Measurements from ENCODE around the gene KCNT2.

The KCNT2 gene

GRCh38 chr1:196372896-196373536 lies 235.2 kb downstream of the KCNT2 start:
- Histone ChIP-seq H3K23ac (ENCODE audit: low read length) (no peak overlapping the region), H4K8ac (ENCODE audit: low read depth, low read length) (no peak overlapping the region), H3K4me1 (ENCODE audit: control insufficient read depth, low read depth, low read length) (no peaks in the 10 kb centered on the region), H3K18ac (ENCODE audit: low read length) (no peak overlapping the region), H3K56ac (ENCODE audit: low read length) (no peak overlapping the region), H3K27me3 (ENCODE audit: insufficient read depth, low read length, poor library complexity) (no peaks in the 10 kb centered on the region), H4K5ac (ENCODE audit: low read length) (no peak overlapping the region), H3K36me3 (ENCODE audit: control insufficient read depth, insufficient read depth, low read length) (no peaks in the 10 kb centered on the region), H2BK5ac (ENCODE audit: low read length) (no peak overlapping the region), H3K4me2 (ENCODE audit: low read length) (no peak overlapping the region), H3K4ac (ENCODE audit: low read depth, low read length) (no peak overlapping the region), H3K27ac (ENCODE audit: low read depth, low read length) (no peak overlapping the region), H3K79me1 (ENCODE audit: low read length) (no peaks in the 10 kb centered on the region), H2AK5ac (ENCODE audit: low read length) (no peak overlapping the region), H2BK15ac (replicated peaks; ENCODE audit: low read depth) (no peak overlapping the region), H3K79me2 (ENCODE audit: control insufficient read depth, insufficient read depth, low read length) (no peaks in the 10 kb centered on the region), H3K4me3 (ENCODE audit: low read length) (no peak overlapping the region), H3K9ac (ENCODE audit: low read length) (no peak overlapping the region), H2BK120ac (ENCODE audit: low read depth, low read length) (no peak overlapping the region)
- WGBS (ENCODE audit: extremely low coverage, insufficient coverage, low lambda C conversion rate) = no CpG with 5 or more reads among the region's 2 CpGs
- peak; percentile 44 for DNase-seq

GRCh38 chr1:196367838-196368237 lies 240.4 kb downstream of the KCNT2 start:
- no peaks in the 10 kb centered on the region for H3K36me3 ChIP-seq (ENCODE audit: control insufficient read depth, insufficient read depth, low read length)
- no peak for DNase-seq
- no peak overlapping the region for H3K56ac ChIP-seq (ENCODE audit: low read length)
- H3K27ac ChIP-seq (ENCODE audit: low read depth, low read length) = no peak overlapping the region
- H3K18ac ChIP-seq (ENCODE audit: low read length) = no peak overlapping the region
- no peak overlapping the region for H2BK5ac ChIP-seq (ENCODE audit: low read length)
- H3K4me2 ChIP-seq (ENCODE audit: low read length) = no peak overlapping the region
- no peak overlapping the region for H2AK5ac ChIP-seq (ENCODE audit: low read length)
- H4K5ac ChIP-seq (ENCODE audit: low read length) = no peak overlapping the region
- no peak overlapping the region for H4K8ac ChIP-seq (ENCODE audit: low read depth, low read length)
- no peak overlapping the region for H3K9ac ChIP-seq (ENCODE audit: low read length)
- no peak overlapping the region for H3K23ac ChIP-seq (ENCODE audit: low read length)
- no peaks in the 10 kb centered on the region for H3K4me1 ChIP-seq (ENCODE audit: control insufficient read depth, low read depth, low read length)
- no peaks in the 10 kb centered on the region for H3K79me2 ChIP-seq (ENCODE audit: control insufficient read depth, insufficient read depth, low read length)
- no peak overlapping the region for H2BK15ac ChIP-seq (replicated peaks; ENCODE audit: low read depth)
- H3K4me3 ChIP-seq (ENCODE audit: low read length) = no peak overlapping the region
- no CpG with 5 or more reads among the region's 3 CpGs for WGBS (ENCODE audit: extremely low coverage, insufficient coverage, low lambda C conversion rate)
- no peaks in the 10 kb centered on the region for H3K79me1 ChIP-seq (ENCODE audit: low read length)
- H3K27me3 ChIP-seq (ENCODE audit: insufficient read depth, low read length, poor library complexity) = no peaks in the 10 kb centered on the region
- H2BK120ac ChIP-seq (ENCODE audit: low read depth, low read length) = no peak overlapping the region
- H3K4ac ChIP-seq (ENCODE audit: low read depth, low read length) = no peak overlapping the region

- Histone ChIP-seq H3K4ac (ENCODE audit: low read depth, low read length) (no peak overlapping the region), H3K4me2 (ENCODE audit: low read length) (no peak overlapping the region), H3K56ac (ENCODE audit: low read length) (no peak overlapping the region), H3K18ac (ENCODE audit: low read length) (no peak overlapping the region), H2BK120ac (ENCODE audit: low read depth, low read length) (no peak overlapping the region), H3K79me2 (ENCODE audit: control insufficient read depth, insufficient read depth, low read length) (no peaks in the 10 kb centered on the region), H3K27me3 (ENCODE audit: insufficient read depth, low read length, poor library complexity) (no peaks in the 10 kb centered on the region), H4K8ac (ENCODE audit: low read depth, low read length) (no peak overlapping the region), H3K36me3 (ENCODE audit: control insufficient read depth, insufficient read depth, low read length) (no peaks in the 10 kb centered on the region), H3K79me1 (ENCODE audit: low read length) (no peaks in the 10 kb centered on the region), H2BK15ac (replicated peaks; ENCODE audit: low read depth) (no peak overlapping the region), H4K5ac (ENCODE audit: low read length) (no peak overlapping the region), H3K23ac (ENCODE audit: low read length) (no peak overlapping the region), H3K27ac (ENCODE audit: low read depth, low read length) (no peak overlapping the region), H3K4me3 (ENCODE audit: low read length) (no peak overlapping the region), H3K4me1 (ENCODE audit: control insufficient read depth, low read depth, low read length) (no peaks in the 10 kb centered on the region), H2BK5ac (ENCODE audit: low read length) (no peak overlapping the region), H2AK5ac (ENCODE audit: low read length) (no peak overlapping the region), H3K9ac (ENCODE audit: low read length) (no peak overlapping the region)
- no CpG with 5 or more reads among the region's 5 CpGs for WGBS (ENCODE audit: extremely low coverage, insufficient coverage, low lambda C conversion rate)
- DNase-seq = no peak
These were observed 241.3 kb downstream of the KCNT2 start for GRCh38 chr1:196366817-196367495.

GRCh38 chr1:196361112-196361714 lies 247.0 kb downstream of the KCNT2 start:
- H3K79me2 ChIP-seq (ENCODE audit: control insufficient read depth, insufficient read depth, low read length) = no peaks in the 10 kb centered on the region
- H3K4me1 ChIP-seq (ENCODE audit: control insufficient read depth, low read depth, low read length) = no peaks in the 10 kb centered on the region
- no peak overlapping the region for H2BK120ac ChIP-seq (ENCODE audit: low read depth, low read length)
- H3K4me3 ChIP-seq (ENCODE audit: low read length) = no peak overlapping the region
- H2AK5ac ChIP-seq (ENCODE audit: low read length) = no peak overlapping the region
- H3K4me2 ChIP-seq (ENCODE audit: low read length) = no peak overlapping the region
- H3K27me3 ChIP-seq (ENCODE audit: insufficient read depth, low read length, poor library complexity) = no peaks in the 10 kb centered on the region
- no peak overlapping the region for H4K5ac ChIP-seq (ENCODE audit: low read length)
- H3K4ac ChIP-seq (ENCODE audit: low read depth, low read length) = no peak overlapping the region
- H3K56ac ChIP-seq (ENCODE audit: low read length) = no peak overlapping the region
- H3K9ac ChIP-seq (ENCODE audit: low read length) = no peak overlapping the region
- WGBS (ENCODE audit: extremely low coverage, insufficient coverage, low lambda C conversion rate) = no CpG with 5 or more reads among the region's 5 CpGs
- H3K18ac ChIP-seq (ENCODE audit: low read length) = no peak overlapping the region
- H2BK5ac ChIP-seq (ENCODE audit: low read length) = no peak overlapping the region
- no peaks in the 10 kb centered on the region for H3K36me3 ChIP-seq (ENCODE audit: control insufficient read depth, insufficient read depth, low read length)
- no peaks in the 10 kb centered on the region for H3K79me1 ChIP-seq (ENCODE audit: low read length)
- no peak for DNase-seq
- H4K8ac ChIP-seq (ENCODE audit: low read depth, low read length) = no peak overlapping the region
- no peak overlapping the region for H3K27ac ChIP-seq (ENCODE audit: low read depth, low read length)
- no peak overlapping the region for H3K23ac ChIP-seq (ENCODE audit: low read length)
- H2BK15ac ChIP-seq (replicated peaks; ENCODE audit: low read depth) = no peak overlapping the region

- H3K79me1 ChIP-seq (ENCODE audit: low read length) = no peaks in the 10 kb centered on the region
- H3K27ac ChIP-seq (ENCODE audit: low read depth, low read length) = no peak overlapping the region
- H3K79me2 ChIP-seq (ENCODE audit: control insufficient read depth, insufficient read depth, low read length) = no peaks in the 10 kb centered on the region
- H2BK5ac ChIP-seq (ENCODE audit: low read length) = no peak overlapping the region
- no peaks in the 10 kb centered on the region for H3K4me1 ChIP-seq (ENCODE audit: control insufficient read depth, low read depth, low read length)
- no peak overlapping the region for H3K9ac ChIP-seq (ENCODE audit: low read length)
- no peaks in the 10 kb centered on the region for H3K36me3 ChIP-seq (ENCODE audit: control insufficient read depth, insufficient read depth, low read length)
- H4K5ac ChIP-seq (ENCODE audit: low read length) = no peak overlapping the region
- no peak overlapping the region for H2BK15ac ChIP-seq (replicated peaks; ENCODE audit: low read depth)
- H3K4me2 ChIP-seq (ENCODE audit: low read length) = no peak overlapping the region
- H3K18ac ChIP-seq (ENCODE audit: low read length) = no peak overlapping the region
- no peak overlapping the region for H3K23ac ChIP-seq (ENCODE audit: low read length)
- no CpG with 5 or more reads among the region's 1 CpG for WGBS (ENCODE audit: extremely low coverage, insufficient coverage, low lambda C conversion rate)
- no peak overlapping the region for H3K4me3 ChIP-seq (ENCODE audit: low read length)
- DNase-seq = no peak
- no peaks in the 10 kb centered on the region for H3K27me3 ChIP-seq (ENCODE audit: insufficient read depth, low read length, poor library complexity)
- no peak overlapping the region for H3K56ac ChIP-seq (ENCODE audit: low read length)
- no peak overlapping the region for H4K8ac ChIP-seq (ENCODE audit: low read depth, low read length)
- H2BK120ac ChIP-seq (ENCODE audit: low read depth, low read length) = no peak overlapping the region
- no peak overlapping the region for H3K4ac ChIP-seq (ENCODE audit: low read depth, low read length)
- H2AK5ac ChIP-seq (ENCODE audit: low read length) = no peak overlapping the region
These were observed 250.3 kb downstream of the KCNT2 start for GRCh38 chr1:196357913-196358312.

Data from mesendoderm (in vitro differentiated cells).